Transverse colon (tissue), 3 donors: ENCODE data around the gene TAS2R60.

Source experiments
- CTCF ChIP-seq, 5 experiments: fragments of 200-600 bp in 3 of 5; fragments of 450-650 bp in 2 of 5; sonication (generic) in 3 of 5; IDR thresholded peaks; 1 replicate in 2 of 5; 2 replicates in 3 of 5; pipeline ENCODE4 v1.5.1; 2016 to 2017; ENCODE audit warnings: antibody characterized with exemption in 5 of 5, inconsistent platforms in 3 of 5, mild to moderate bottlenecking in 2 of 5, moderate library complexity in 1 of 5
- EP300 ChIP-seq: sonication (generic); formaldehyde crosslinking; IDR thresholded peaks from one replicate; pipeline ENCODE4 v1.6.1; 2017; ENCODE audit warnings: antibody characterized with exemption, low read depth
- POLR2A ChIP-seq: fragments of 450-650 bp; IDR thresholded peaks from one replicate; pipeline ENCODE4 v1.6.1; 2016; ENCODE audit warnings: antibody characterized with exemption, mild to moderate bottlenecking, moderate library complexity

- TF ChIP-seq CTCF (IDR thresholded peaks at IDR 0.05) (no peak), POLR2A (no peak), EP300 (no peak)
These were observed 31.1 kb upstream of the TAS2R60 start for GRCh38 chr7:143411976-143412708.
